Esophagus squamous epithelium (tissue), 5 donors: ENCODE measurements around the gene XPA. TPM values are rescaled to one million over a fixed set of nuclear protein-coding genes. Genes with fewer than 3 reads are reported as not detected.
A peak's percentile ranks its signal among the peaks of the same experiment; 100 is the strongest.

Source experiments
- DNase-seq: peaks from one replicate; lab custom pipeline; 2025; lab: John Stamatoyannopoulos, UW
- H3K27ac ChIP-seq, 4 donors: fragments of 200-600 bp; sonication (generic); one replicate each; pipeline ENCODE4 v1.5.1; 2016 to 2019; ENCODE audit warnings: mild to moderate bottlenecking in 1 of 4
- H3K27me3 ChIP-seq, 4 donors: fragments of 200-600 bp; sonication (generic); 1 replicate in 3 of 4; 2 replicates in 1 of 4; pipeline versions ENCODE4 v1.5.1 to v1.6.0; 2017 to 2021; ENCODE audit warnings: antibody characterized with exemption in 1 of 4
- H3K36me3 ChIP-seq, 3 donors: fragments of 200-600 bp; sonication (generic); one replicate each; pipeline ENCODE4 v1.5.1; 2016 to 2019
- H3K4me1 ChIP-seq, 3 donors: fragments of 200-600 bp; sonication (generic); one replicate each; pipeline ENCODE4 v1.5.1; 2017 to 2019
- H3K4me3 ChIP-seq, 4 donors: fragments of 200-600 bp; sonication (generic); 1 replicate in 3 of 4; 2 replicates in 1 of 4; pipeline ENCODE4 v1.5.1; 2016 to 2019; ENCODE audit warnings: mild to moderate bottlenecking in 2 of 4, moderate library complexity in 1 of 4
- H3K9me3 ChIP-seq, 3 donors: fragments of 200-600 bp; sonication (generic); one replicate each; pipeline ENCODE4 v1.5.1; 2016 to 2019
- POLR2A ChIP-seq, 4 donors: fragments of 450-650 bp; IDR thresholded peaks; one replicate each; pipeline ENCODE4 v1.6.1; 2017; ENCODE audit warnings: antibody characterized with exemption in 4 of 4, mild to moderate bottlenecking in 4 of 4, moderate library complexity in 3 of 4
- WGBS, 2 donors: methylation state at CpG; one replicate each; pipeline ENCODE4 v1.1.5; 2018; 5-methylcytosine and 5-hydroxymethylcytosine counted together
- intact Hi-C: fragments of 100-400 bp; cut with DNase I; formaldehyde crosslinking; loops from one replicate; pipeline ENCODE4 v1.15.0; 2022
- total RNA-seq, 4 donors: library from RNA; depleted of rRNA; stranded (reverse); fragments of >200 nt; gene quantifications; one replicate each; pipeline ENCODE4 v1.1.0, GENCODE V29; 2016
- TF ChIP-seq, protein P1 (sequence below), 6 experiments: fragments of 450-650 bp in 4 of 6; fragments of 200-600 bp in 2 of 6; sonication (generic) in 2 of 6; IDR thresholded peaks; one replicate each; pipeline ENCODE4 v1.5.1; 2016 to 2019; ENCODE audit warnings: antibody characterized with exemption in 6 of 6, mild to moderate bottlenecking in 4 of 6, moderate library complexity in 4 of 6
- donor health status: DM: yes; HTN: yes; CAD: no.

XPA gene
- total RNA-seq, 4 donors from 2014 or later: 8.5 to 14.5 (median 10.3) TPM

DNA sequence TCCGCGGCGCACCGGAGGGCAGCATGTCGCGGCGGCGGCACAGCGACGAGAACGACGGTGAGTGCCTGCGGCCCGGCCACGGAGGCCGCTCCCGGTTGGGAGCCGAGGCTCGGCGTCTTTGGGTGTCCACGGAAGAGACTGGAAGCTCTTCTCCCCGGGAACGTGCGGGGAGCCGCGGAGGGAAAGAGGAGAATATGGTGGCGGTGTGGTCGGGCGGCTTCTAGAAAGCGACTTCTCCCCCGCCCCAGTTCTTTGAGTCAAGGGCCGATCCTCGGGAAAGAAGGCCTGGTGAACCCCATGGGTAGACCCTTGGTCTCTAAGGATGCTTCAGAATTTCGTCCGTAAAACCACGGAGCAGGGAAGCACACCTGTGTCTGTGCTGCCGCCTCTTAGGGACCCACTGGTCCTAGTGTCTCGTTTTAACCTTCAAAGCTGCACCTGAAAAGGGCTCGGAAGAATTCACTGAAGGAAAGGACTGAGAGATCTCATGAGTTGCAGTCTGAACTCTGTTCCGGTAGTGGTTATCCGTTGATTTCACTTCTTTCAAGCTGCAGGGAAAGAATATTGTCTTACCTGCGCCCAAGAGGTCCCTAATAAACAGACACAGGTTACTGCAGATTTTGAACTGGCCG, 63.2 kb downstream of the XPA start:
- Histone ChIP-seq H3K4me1 (peaks cover 11 to 62% (median 32%) of the 10 kb centered on the region in 3 donors), H3K27me3 (no peaks in the 10 kb centered on the region), H3K4me3 (peak overlapping the region; percentile 73 to 92 (median 88)), H3K27ac (peak overlapping the region; percentile 94 to 99 (median 97)), H3K9me3 (no peaks in the 10 kb centered on the region), H3K36me3 (no peaks in the 10 kb centered on the region)
- DNase-seq: no peak
- no peak for TF ChIP-seq POLR2A (IDR thresholded peaks at IDR 0.05)
- TF ChIP-seq, protein P1, sequence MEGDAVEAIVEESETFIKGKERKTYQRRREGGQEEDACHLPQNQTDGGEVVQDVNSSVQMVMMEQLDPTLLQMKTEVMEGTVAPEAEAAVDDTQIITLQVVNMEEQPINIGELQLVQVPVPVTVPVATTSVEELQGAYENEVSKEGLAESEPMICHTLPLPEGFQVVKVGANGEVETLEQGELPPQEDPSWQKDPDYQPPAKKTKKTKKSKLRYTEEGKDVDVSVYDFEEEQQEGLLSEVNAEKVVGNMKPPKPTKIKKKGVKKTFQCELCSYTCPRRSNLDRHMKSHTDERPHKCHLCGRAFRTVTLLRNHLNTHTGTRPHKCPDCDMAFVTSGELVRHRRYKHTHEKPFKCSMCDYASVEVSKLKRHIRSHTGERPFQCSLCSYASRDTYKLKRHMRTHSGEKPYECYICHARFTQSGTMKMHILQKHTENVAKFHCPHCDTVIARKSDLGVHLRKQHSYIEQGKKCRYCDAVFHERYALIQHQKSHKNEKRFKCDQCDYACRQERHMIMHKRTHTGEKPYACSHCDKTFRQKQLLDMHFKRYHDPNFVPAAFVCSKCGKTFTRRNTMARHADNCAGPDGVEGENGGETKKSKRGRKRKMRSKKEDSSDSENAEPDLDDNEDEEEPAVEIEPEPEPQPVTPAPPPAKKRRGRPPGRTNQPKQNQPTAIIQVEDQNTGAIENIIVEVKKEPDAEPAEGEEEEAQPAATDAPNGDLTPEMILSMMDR (IDR thresholded peaks at IDR 0.05): no peak
- intact Hi-C loops: no loop called here
- WGBS, 2 donors: 0 to 2% methylated on average over 10 to 12 of the region's 43 CpGs

DNA sequence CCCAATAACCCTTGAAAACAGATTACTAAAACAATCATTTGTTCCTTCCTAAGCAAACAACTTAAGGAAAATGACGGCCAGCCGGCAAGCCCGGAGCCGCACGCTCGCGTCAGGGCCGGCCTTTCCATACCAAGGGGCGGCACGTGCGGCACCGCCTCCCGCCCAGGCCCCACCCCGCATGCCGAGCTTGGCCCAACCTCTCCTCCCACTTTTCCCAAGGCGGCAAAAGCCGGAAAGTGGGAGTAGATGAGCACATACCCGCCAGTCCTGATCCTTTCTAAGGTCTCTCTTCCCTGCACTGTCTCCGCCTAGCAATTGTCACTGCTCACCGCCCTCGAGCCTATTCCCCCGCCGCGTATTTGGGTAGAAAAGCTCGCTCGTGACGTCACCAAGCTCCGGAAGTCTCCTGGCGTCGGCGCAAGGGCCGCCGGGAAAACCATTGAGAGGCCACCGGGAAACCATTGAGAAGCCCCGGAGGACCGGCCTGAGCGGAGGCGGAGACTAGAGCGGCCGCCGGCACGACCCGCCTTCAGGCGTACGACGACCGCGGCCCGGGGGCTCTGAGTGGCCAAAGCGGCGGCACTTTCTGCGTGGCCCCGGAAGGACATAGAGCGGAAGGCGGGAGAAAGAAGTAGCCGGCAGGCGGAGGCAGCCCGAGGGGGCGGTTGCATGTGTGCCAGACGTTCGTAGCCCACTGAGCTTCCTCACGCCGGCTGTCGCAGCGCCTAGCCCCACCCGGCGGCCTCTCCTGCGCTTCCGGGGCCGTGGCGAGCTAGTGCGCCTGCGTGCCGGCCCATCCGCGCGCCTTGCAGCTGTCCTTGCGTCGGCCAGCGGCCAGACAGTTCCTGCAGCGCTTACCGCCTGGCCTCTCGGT, 63.9 kb downstream of the XPA start, which contains the start of the genes NCBP1 and TSTD2:
Gene NCBP1, plus strand, starts transcription at position 837 of the 874 bp plus-strand sequence. CDS start 61 bp downstream, outside the sequence.
Gene TSTD2, minus strand, starts transcription at position 384 of the 874 bp plus-strand sequence. CDS start 5,806 bp downstream, outside the sequence.
- TF ChIP-seq POLR2A (IDR thresholded peaks at IDR 0.05): peak in 3 of 4 donors; percentile 34 to 88 (median 85)
- TF ChIP-seq, protein P1 (IDR thresholded peaks at IDR 0.05): peak in 2 of 6 experiments; percentile 3 to 21
- peak; percentile 89 for DNase-seq
- Histone ChIP-seq H3K36me3 (peaks cover 0 to 4% (median 0%) of the 10 kb centered on the region in 3 donors), H3K4me3 (peak within 1 kb of the TSS; percentile 73 to 92 (median 88)), H3K9me3 (no peaks in the 10 kb centered on the region), H3K4me1 (peaks cover 11 to 61% (median 32%) of the 10 kb centered on the region in 3 donors), H3K27me3 (no peaks in the 10 kb centered on the region), H3K27ac (peak within 1 kb of the TSS; percentile 94 to 99 (median 97))
- intact Hi-C loops: no loop called here
- 0% methylated on average over 31 to 33 of the region's 83 CpGs for WGBS, 2 donors

DNA sequence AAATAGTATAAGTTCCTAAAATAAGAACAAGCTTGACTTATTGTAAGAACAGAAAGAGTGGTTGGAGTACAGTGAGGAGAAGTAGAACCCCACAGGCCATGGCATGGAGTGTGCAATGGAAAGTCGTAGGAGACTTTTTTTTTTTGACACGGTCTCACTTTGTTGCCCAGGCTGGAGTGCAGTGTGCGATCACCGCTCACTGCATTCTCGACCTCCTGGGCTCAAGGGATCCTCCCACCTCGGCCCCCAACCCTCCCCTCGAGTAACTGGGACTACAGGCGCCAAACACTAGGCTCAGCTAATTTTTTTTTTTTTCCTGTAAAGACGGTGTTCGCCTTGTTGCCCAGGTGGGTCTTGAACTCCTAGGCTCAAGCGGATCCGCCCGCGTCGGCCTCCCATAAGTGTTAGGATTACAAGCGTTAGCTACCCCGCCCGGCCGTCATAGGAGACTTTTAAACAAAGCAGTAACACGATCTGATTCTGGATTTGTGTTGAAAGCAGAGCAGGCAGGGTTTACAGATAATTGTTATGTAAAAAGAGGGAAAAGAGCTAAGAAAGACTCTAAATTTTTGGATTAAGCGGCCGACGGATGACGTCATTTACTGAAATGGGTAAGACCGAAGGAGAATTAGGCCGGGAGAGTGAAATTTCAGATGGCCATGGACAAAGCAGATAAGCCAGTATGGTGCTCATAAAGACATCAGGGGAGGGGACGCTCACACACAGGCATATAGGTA, 64.7 kb downstream of the XPA start:
- peaks cover 0 to 4% (median 0%) of the 10 kb centered on the region in 3 donors for H3K36me3 ChIP-seq
- intact Hi-C loops: no loop called here
- WGBS, 2 donors: 0 to 5% methylated on average over 19 to 23 of the region's 27 CpGs
- peak overlapping the region; percentile 94 to 99 (median 97) for H3K27ac ChIP-seq
- peaks cover 11 to 63% (median 32%) of the 10 kb centered on the region in 3 donors for H3K4me1 ChIP-seq
- peak overlapping the region; percentile 73 to 92 (median 88) for H3K4me3 ChIP-seq
- DNase-seq: no peak
- TF ChIP-seq POLR2A (IDR thresholded peaks at IDR 0.05): no peak
- TF ChIP-seq, protein P1 (IDR thresholded peaks at IDR 0.05): no peak
- no peaks in the 10 kb centered on the region for H3K9me3 ChIP-seq
- H3K27me3 ChIP-seq: no peaks in the 10 kb centered on the region

DNA sequence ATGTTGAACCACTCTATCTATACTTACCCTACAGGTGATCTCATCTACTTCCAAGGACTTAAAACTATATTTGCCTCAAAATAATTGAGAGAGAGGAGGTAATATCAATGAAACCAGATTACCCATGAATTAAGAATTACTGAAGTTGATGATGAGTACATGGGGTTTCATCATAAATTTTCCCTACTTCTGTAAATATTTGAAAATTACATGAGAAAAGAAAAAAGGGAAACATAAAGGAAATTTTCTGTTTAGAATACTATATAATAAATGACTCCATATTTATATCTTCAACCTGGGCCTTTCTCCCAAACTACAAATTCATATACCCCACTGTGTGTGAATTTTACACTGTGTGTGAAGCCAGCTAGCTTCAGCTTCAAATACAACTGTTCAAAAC, 66.5 kb downstream of the XPA start:
- Histone ChIP-seq H3K4me1 (peaks cover 6 to 45% (median 22%) of the 10 kb centered on the region in 3 donors), H3K27ac (no peak overlapping the region)
- DNase-seq: no peak

More for the DNA sequence above, 66.5 kb downstream of the XPA start:
- Histone ChIP-seq H3K4me3 (no peak overlapping the region), H3K27me3 (no peaks in the 10 kb centered on the region), H3K9me3 (no peaks in the 10 kb centered on the region), H3K36me3 (peaks cover 0 to 10% (median 0%) of the 10 kb centered on the region in 3 donors)
- TF ChIP-seq, protein P1 (IDR thresholded peaks at IDR 0.05): no peak
- no peak for TF ChIP-seq POLR2A (IDR thresholded peaks at IDR 0.05)
- intact Hi-C loops: no loop called here
